NCI-H146 treated with DMSO at 0.1 percent for 48 hours (cell line): ENCODE results near the gene GBP2.
"Not testable (repeated sequence)": the region's sequence is repeated elsewhere in the genome, so short reads cannot be mapped to it uniquely, and the experiment has no call there.

Experiments used
- DNase-seq: peaks from one replicate; lab custom pipeline; 2025; ENCODE audit not compliant: unreplicated experiment; lab: John Stamatoyannopoulos, UW

GBP2 gene

GRCh38 chr1:89126602-89127565 is 970 bp upstream of the GBP2 start:
- not testable (repeated sequence) for DNase-seq

- DNase-seq, result no peak
Measured at GRCh38 chr1:89125240-89125912, 538 bp downstream of the GBP2 start.

DNA sequence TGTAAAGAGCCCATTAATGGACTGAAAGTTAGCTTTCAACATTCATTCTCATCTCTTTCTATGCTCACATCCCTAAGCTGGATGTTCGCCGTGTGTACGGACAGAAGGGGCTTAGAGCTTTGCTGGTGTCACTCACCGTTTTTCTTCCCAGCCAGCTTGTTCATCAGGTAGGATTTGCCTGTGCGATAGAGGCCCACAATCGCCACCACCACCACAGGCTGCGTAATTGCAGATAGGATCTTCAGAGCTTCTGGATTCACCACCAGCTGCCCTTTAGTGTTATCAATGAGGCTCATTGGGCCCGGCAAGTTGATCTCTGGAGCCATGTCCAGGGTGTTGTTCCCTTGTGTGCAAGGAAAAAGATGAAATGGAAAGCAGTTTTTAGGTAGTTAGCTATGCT is 4.3 kb downstream of the GBP2 start:
- no peak for DNase-seq

DNA sequence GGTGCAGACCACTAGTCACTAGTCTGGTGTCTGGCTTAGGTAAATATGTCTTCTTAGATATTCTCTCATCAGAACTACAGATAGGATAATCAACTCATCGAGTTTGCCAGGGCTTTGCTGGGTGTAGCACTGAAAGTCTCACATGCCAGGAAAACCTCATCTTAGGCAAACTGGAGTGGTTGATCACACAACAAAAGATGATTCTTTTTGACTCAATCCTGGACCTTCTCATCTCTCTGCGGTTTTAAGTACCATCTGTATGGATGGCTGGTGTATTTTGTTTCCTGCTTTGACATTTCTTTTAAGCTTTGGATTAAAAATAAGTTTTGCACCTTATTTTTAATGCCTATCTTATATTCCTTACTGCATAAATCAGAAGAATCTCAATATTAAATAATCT is 11.3 kb downstream of the GBP2 start:
- no peak for DNase-seq

DNA sequence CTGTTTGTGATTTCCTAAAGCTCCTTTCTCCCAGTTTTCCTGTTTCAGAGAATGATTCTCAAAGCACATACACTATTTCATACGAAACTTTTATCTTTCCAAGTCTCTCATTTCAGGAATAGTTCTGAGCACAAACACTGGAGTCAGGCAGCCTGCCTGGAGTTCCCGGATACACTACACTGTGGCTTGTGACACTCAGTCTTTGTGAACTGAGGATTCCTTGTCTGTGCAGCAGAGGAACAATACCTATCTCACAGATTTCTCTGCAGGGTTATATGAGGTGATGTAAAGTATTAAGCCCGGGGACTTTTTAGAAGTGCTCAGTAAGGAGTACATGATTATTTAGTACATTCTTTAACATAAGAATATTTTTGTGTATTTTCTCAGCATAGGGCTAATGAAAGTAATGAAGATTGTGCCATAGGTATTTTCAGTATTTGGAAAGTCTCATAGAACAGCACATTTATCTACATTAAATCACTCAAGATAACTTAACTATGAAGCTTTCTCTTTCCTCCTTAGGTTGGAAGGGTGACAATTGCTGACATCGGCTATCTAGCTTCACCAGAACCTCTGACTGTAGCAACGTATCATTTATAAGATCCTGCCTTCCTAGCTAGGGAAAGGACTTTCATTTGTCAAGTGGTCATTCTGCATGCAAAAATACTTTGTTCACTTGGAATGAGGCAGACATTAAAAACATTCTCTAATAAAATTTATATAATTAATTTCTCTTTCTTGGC is 12.9 kb downstream of the GBP2 start:
- DNase-seq, result no peak

DNA sequence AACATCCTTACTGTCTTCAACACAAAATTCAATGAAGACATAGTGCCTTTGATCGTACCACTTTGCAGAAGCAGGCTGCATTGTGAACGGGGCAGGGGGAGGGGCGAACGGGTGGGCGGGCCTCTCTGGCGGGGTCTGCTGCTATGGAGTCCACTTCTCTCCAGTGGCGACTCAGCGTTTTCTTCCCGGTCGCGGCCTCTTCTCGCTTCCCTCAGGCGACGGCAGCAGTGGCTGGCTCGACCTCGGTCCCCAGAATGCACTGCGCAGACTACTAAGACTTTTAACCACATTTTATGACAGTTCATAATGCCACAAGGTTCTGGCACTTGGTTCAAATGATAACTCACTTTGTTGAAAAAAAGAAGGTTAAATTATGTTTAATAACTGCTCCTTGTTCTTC is 21.2 kb downstream of the GBP2 start:
- DNase-seq, result no peak

DNA sequence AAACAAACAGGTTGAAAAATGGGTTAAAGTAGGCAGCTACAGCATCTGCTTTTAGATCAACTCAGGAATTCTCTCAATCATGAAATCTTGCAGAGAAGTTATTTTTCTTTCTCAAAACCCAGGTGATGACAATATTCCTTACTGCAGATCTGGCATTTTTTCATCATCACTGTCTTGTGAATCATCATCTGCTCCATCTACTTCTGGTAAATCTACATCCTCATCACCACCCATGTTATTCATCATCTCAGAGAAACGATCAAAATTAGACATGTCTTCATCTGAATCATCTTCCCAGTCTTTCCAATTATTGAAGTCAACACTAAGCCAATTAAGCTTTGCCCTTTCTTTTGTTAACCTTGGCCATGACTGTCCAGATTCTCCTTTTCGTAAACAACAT is 21.8 kb downstream of the GBP2 start:
- DNase-seq, result no peak

DNA sequence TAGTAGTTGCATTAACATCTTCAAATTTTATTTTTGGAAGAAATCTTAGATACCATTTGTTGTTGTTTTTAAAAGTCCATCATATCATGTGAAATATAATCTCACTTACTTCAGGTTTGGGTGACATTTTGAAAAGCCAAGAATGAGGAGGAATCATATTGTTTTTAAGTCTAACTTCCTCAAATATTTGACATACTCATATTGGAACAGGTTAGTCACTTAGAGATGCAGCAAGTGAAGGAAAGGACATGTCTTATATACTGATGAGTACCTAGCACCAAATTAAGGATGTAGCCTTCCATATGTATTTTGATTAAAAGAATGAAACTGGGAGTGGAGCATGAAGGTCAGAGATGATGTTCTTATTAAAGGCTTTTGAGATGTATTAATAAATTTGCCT is 23.9 kb downstream of the GBP2 start:
- no peak for DNase-seq

- DNase-seq, result no peak
Measured at GRCh38 chr1:89100412-89100811, 25.5 kb downstream of the GBP2 start.

GRCh38 chr1:89098857-89099256 is 27.1 kb downstream of the GBP2 start:
- no peak for DNase-seq

GRCh38 chr1:89095737-89096136 is 30.2 kb downstream of the GBP2 start:
- no peak for DNase-seq

- DNase-seq, result no peak
Measured at GRCh38 chr1:89089962-89090361, 36.0 kb downstream of the GBP2 start.

GRCh38 chr1:89088572-89088971 is 37.3 kb downstream of the GBP2 start:
- DNase-seq, result no peak

DNA sequence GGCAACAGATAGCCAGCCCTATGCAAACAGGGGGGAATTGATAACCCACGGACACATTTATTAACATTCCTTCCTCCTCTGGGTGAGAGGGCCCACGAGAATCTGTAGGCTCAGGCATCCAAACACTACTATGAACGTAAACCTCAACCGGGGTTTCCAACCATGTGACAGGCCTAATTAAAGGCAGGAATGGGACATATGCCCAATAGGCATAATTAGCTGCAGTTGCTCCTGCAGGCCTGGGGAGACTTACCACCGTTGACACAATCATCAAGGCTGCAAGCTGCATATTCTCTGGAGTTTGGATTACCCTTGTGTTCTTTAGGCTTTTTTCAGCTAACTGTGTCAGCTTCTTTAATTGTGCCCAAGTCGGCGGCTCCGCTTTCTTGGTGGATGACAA is 38.7 kb downstream of the GBP2 start:
- no peak for DNase-seq

GRCh38 chr1:89085781-89086180 is 40.1 kb downstream of the GBP2 start:
- DNase-seq, result no peak

- DNase-seq, result no peak
Measured at GRCh38 chr1:89081005-89081404, 44.9 kb downstream of the GBP2 start.

DNA sequence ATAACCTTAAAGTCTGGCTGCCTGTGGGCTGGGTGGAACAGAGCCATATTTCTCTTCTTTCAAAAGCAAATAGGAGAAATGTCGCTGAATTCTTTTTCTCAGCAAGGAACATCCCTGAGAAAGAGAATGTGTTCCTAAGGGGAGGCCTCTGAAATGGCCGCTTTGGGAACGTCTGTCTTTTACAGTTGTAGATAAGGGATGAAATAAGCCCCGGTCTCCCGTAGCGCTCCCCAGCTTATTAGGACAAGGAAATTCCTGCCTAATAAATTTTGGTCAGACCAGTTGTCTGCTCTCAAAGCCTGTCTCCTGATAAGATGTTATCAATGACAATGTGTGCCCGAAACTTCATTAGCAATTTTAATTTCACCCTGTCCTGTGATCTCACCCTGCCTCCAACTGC is 45.8 kb downstream of the GBP2 start:
- not testable (repeated sequence) for DNase-seq

GRCh38 chr1:89072466-89073065 is 53.3 kb downstream of the GBP2 start:
- DNase-seq, result not testable (repeated sequence)

DNA sequence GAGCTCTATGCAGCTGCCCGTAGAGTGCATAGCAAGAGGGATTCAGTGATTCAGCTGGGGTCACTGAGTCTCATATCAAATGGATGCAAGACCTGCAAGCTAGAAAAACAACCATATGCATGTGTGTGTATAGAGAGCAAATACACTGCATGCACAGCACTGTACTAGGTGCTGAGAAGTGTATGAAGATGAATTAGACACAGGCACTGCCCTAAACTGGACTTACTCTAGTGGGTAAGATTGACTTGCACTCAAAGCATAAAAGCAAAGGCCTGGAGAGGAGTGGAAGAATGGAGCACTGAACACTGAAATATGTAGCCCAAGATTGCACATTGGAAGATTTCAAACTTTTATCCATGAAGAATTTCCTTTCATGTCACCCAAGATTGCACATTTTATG is 55.4 kb downstream of the GBP2 start:
- DNase-seq, result no peak

GRCh38 chr1:89069951-89070350 is 56.0 kb downstream of the GBP2 start:
- DNase-seq, result no peak

DNA sequence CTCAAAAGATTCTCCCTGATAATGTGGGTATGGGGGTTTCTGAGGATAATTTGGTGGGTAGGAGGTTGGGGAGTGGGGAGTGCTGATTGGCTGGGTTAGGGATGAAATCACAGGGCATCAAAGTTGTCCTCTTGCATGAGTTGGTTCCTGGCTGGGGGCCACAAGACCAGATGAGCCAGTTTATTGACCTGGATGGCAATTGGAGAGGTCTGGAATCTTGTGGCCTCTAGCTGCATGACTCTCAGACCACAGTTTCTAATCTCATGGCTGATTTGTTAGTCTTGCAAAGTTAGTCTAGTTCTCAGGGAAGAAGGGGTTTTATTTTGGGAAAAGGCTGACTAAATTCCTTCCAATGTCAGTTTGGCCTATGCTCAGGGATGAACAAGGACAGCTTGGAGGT is 57.6 kb downstream of the GBP2 start:
- DNase-seq, result no peak
